Measurements from ENCODE around the gene GBP6.

DNA sequence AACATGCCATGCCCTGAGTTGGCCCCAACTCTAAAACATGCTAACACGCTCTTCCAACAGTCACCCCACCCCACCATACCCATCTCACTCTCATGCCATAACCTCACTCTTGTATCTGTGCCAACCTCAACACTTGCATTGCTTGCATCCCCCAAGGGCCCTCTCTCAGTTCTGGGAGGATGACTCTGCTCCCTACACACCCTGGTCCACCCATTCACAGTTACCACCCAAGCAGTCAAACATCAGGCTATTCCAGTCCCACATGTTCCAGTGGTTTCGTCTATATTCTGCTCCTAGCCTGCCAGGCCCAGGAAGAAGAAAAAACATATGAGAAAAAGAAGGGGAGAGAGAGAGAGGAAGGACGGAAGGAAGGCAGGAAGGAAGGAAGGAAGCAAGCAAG, 31.0 kb downstream of the GBP6 start:
- TF ChIP-seq POLR2A (IDR thresholded peaks at IDR 0.05; ENCODE audit: low read length) (no peak), GATA1 (IDR thresholded peaks at IDR 0.05; ENCODE audit: low read depth, low read length) (no peak)

Data from erythroblast (primary cell).